B cell (primary cell): ENCODE data around the gene CLCN1. TPM values are rescaled to one million over a fixed set of nuclear protein-coding genes. Genes with fewer than 3 reads are reported as not detected.

Source experiments
- ATAC-seq: fragments of 200-7000 bp; cut with Tn5 transposase; one replicate; pipeline ENCODE4 v1.10.0; 2021; ENCODE audit warnings: low read depth, mild to moderate bottlenecking, moderate number of reproducible peaks, moderate library complexity
- CTCF ChIA-PET: fragments of 350-600 bp; sonication (Branson Sonifier 250); formaldehyde crosslinking; loops from one replicate; lab custom pipeline; 2021; ENCODE audit warnings: antibody characterized with exemption, inconsistent platforms; lab: Charles Lee
- POLR2A ChIA-PET: fragments of 350-600 bp; sonication (Branson Sonifier 250); formaldehyde crosslinking; loops from one replicate; lab custom pipeline; 2021; ENCODE audit warnings: antibody characterized with exemption; lab: Charles Lee
- DNase-seq: peaks from one replicate; pipeline ENCODE4 v3.0.0; 2013
- H2AFZ ChIP-seq: 2 replicates; pipeline ENCODE4 v1.6.1; 2012; ENCODE audit warnings: mild to moderate bottlenecking, low read depth, low read length; ENCODE audit not compliant: insufficient read depth, poor library complexity, severe bottlenecking
- H3K27ac ChIP-seq, 2 donors: 1 replicate in 1 of 2; 2 replicates in 1 of 2; pipeline ENCODE4 v1.5.1; 2012 to 2013; ENCODE audit warnings: low read length in 2 of 2, mild to moderate bottlenecking in 2 of 2, moderate library complexity in 1 of 2
- H3K27me3 ChIP-seq, 4 experiments: fragments of 200-600 bp in 1 of 4; sonication (generic) in 1 of 4; replicated peaks in 1 of 4; 1 replicate in 2 of 4; 2 replicates in 2 of 4; pipeline versions ENCODE4 v1.6.1 to v1.7.0; 2013 to 2016; ENCODE audit warnings: low read length in 3 of 4, mild to moderate bottlenecking in 2 of 4, mixed read lengths in 1 of 4, moderate library complexity in 1 of 4; ENCODE audit not compliant: insufficient read depth in 4 of 4, control insufficient read depth in 3 of 4; ENCODE audit errors: control extremely low read depth in 1 of 4
- H3K36me3 ChIP-seq, 2 experiments: replicated peaks in 1 of 2; 1 replicate in 1 of 2; 2 replicates in 1 of 2; pipeline versions ENCODE4 v1.6.1 to v1.7.1; 2013; ENCODE audit warnings: low read length in 1 of 2; ENCODE audit not compliant: insufficient read depth in 2 of 2, control insufficient read depth in 1 of 2; ENCODE audit errors: control extremely low read depth in 1 of 2, extremely low read depth in 1 of 2
- H3K4me1 ChIP-seq, 2 donors: fragments of 200-600 bp in 1 of 2; sonication (generic) in 1 of 2; 1 replicate in 1 of 2; 2 replicates in 1 of 2; pipeline versions ENCODE4 v1.5.1 to v1.6.1; 2013 to 2017; ENCODE audit warnings: low read length in 2 of 2; ENCODE audit not compliant: control insufficient read depth in 2 of 2, insufficient read depth in 2 of 2
- H3K4me2 ChIP-seq: replicated peaks from 2 replicates; pipeline ENCODE3; 2012; ENCODE audit warnings: mild to moderate bottlenecking, low read depth, low read length; ENCODE audit not compliant: poor library complexity, severe bottlenecking
- H3K4me3 ChIP-seq, 5 experiments: fragments of 200-600 bp in 1 of 5; sonication (generic) in 1 of 5; 1 replicate in 3 of 5; 2 replicates in 2 of 5; pipeline versions ENCODE4 v1.5.1 to v1.7.0; 2011 to 2016; ENCODE audit warnings: low read length in 4 of 5, mild to moderate bottlenecking in 4 of 5, low read depth in 2 of 5, control low read depth in 1 of 5, moderate library complexity in 1 of 5; ENCODE audit not compliant: insufficient read depth in 1 of 5; ENCODE audit errors: control extremely low read depth in 1 of 5, extremely low read depth in 1 of 5
- H3K79me2 ChIP-seq: fragments of 200-600 bp; sonication (generic); one replicate; pipeline ENCODE4 v1.6.0; 2016; ENCODE audit warnings: low read length; ENCODE audit not compliant: control insufficient read depth, insufficient read depth
- H3K9ac ChIP-seq: fragments of 200-600 bp; sonication (generic); 2 replicates; pipeline ENCODE4 v1.6.1; 2017; ENCODE audit warnings: mild to moderate bottlenecking, low read length, moderate library complexity
- H3K9me3 ChIP-seq, 3 donors: one replicate each; pipeline versions ENCODE4 v1.6.1 to v1.7.1; 2013; ENCODE audit warnings: low read length in 2 of 3; ENCODE audit not compliant: control insufficient read depth in 2 of 3, insufficient read depth in 1 of 3; ENCODE audit errors: control extremely low read depth in 1 of 3
- H4K20me1 ChIP-seq: 2 replicates; pipeline ENCODE4 v1.6.0; 2012; ENCODE audit warnings: mild to moderate bottlenecking, low read length; ENCODE audit not compliant: insufficient read depth, control insufficient read depth, poor library complexity, severe bottlenecking
- H3K27ac Mint-ChIP-seq: one replicate; pipeline ENCODE4 v1.8.0; 2021; ENCODE audit warnings: mixed read lengths
- H3K27me3 Mint-ChIP-seq: one replicate; pipeline ENCODE4 v1.8.0; 2021; ENCODE audit warnings: mixed read lengths
- H3K4me1 Mint-ChIP-seq: one replicate; pipeline ENCODE4 v1.8.0; 2021; ENCODE audit warnings: mixed read lengths
- H3K4me3 Mint-ChIP-seq: one replicate; pipeline ENCODE4 v1.8.0; 2021; ENCODE audit warnings: mixed read lengths
- H3K9me3 Mint-ChIP-seq: one replicate; pipeline ENCODE4 v1.8.0; 2022; ENCODE audit warnings: mixed read lengths; ENCODE audit not compliant: insufficient read depth
- EZH2 ChIP-seq: IDR thresholded peaks from 2 replicates; pipeline ENCODE4 v1.6.1; 2012; ENCODE audit warnings: borderline replicate concordance, low read depth, mild to moderate bottlenecking, moderate library complexity, low read length; ENCODE audit not compliant: insufficient read depth, poor library complexity, severe bottlenecking
- whole genome bisulfite sequencing: methylation state at CpG from one replicate; pipeline ENCODE4 v1.1.5; 2013; ENCODE audit warnings: missing lambda C conversion rate; ENCODE audit not compliant: insufficient coverage; 5-methylcytosine and 5-hydroxymethylcytosine counted together
- intact Hi-C: fragments of 100-400 bp; cut with micrococcal nuclease; formaldehyde crosslinking; loops from one replicate; pipeline ENCODE4 v1.10.0; 2022
- polyA plus RNA-seq: library from polyadenylated mRNA; depleted of rRNA; stranded (reverse); fragments of >200 nt; gene quantifications from 2 replicates; pipeline ENCODE4 v1.2.3, GENCODE V29; 2012
- total RNA-seq, 2 donors: library from RNA; stranded (reverse); fragments of 120-200 nt in 1 of 2; gene quantifications; 1 replicate in 1 of 2; 2 replicates in 1 of 2; pipeline versions ENCODE4 v1.2.3 to v1.2.4, GENCODE V29; 2013 to 2022
- TF ChIP-seq, protein P1 (sequence below): fragments of 200-600 bp; IDR thresholded peaks from one replicate; pipeline ENCODE4 v1.8.0; 2022; ENCODE audit warnings: antibody characterized with exemption, mild to moderate bottlenecking

CLCN1 gene
- total and polyA plus RNA-seq, 2 donors (not counting 1 experiment from before 2014, with no cell fraction given) = not detected

DNA sequence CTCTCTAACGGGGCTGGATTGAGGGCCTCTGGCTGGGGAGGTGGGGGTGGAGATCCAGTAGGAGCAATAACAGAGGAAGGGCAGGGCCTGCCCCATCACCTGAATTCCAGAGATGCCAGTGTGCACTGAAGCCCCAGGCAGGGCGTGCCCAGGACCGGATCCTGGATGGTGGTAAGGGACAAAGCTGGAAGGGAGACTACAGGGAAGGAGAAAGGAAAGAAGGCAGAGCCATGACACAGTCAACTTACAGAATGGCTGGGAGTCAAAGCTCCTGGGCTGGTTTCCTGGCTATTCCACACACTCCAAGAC lies 30.5 kb upstream of the CLCN1 start:
- no peak overlapping the region for H2AFZ ChIP-seq
- 60% methylated on average over 1 of the region's 3 CpGs for WGBS
- intact Hi-C loops = loop anchor here (5.0 kb wide), 2 partner anchors 478 to 617 kb away; partner anchors contain the start of gene TCAF1
- no peaks in the 10 kb centered on the region for H3K36me3 ChIP-seq
- no peak overlapping the region for H3K27ac ChIP-seq
- H3K4me1 ChIP-seq = peaks cover 36 to 37% of the 10 kb centered on the region in 2 donors
- TF ChIP-seq, protein P1, sequence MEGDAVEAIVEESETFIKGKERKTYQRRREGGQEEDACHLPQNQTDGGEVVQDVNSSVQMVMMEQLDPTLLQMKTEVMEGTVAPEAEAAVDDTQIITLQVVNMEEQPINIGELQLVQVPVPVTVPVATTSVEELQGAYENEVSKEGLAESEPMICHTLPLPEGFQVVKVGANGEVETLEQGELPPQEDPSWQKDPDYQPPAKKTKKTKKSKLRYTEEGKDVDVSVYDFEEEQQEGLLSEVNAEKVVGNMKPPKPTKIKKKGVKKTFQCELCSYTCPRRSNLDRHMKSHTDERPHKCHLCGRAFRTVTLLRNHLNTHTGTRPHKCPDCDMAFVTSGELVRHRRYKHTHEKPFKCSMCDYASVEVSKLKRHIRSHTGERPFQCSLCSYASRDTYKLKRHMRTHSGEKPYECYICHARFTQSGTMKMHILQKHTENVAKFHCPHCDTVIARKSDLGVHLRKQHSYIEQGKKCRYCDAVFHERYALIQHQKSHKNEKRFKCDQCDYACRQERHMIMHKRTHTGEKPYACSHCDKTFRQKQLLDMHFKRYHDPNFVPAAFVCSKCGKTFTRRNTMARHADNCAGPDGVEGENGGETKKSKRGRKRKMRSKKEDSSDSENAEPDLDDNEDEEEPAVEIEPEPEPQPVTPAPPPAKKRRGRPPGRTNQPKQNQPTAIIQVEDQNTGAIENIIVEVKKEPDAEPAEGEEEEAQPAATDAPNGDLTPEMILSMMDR = no peak
- no peak for TF ChIP-seq EZH2
- H3K9ac ChIP-seq = no peak overlapping the region
- DNase-seq (no peak), ATAC-seq (no peak)
- H3K9me3 ChIP-seq = peaks cover 0 to 6% (median 0%) of the 10 kb centered on the region in 3 donors
- H3K9me3 Mint-ChIP-seq = no peaks in the 10 kb centered on the region
- H3K27ac Mint-ChIP-seq = peak overlapping the region; percentile 51
- no peaks in the 10 kb centered on the region for H3K27me3 Mint-ChIP-seq
- H3K4me2 ChIP-seq = no peak overlapping the region
- POLR2A ChIA-PET = interaction anchor here (0.7 kb wide), 1 partner anchor 398 kb away, joined by 4 read pairs; no protein-coding TSS in a partner anchor
- H3K4me3 ChIP-seq = no peak overlapping the region
- peaks cover 50% of the 10 kb centered on the region for H3K4me1 Mint-ChIP-seq
- CTCF ChIA-PET = interaction anchor here (1.1 kb wide), 1 partner anchor 45 kb away, joined by 5 read pairs; no protein-coding TSS in a partner anchor
- H3K4me3 Mint-ChIP-seq = no peak overlapping the region
- H4K20me1 ChIP-seq = peaks cover 22% of the 10 kb centered on the region
- H3K79me2 ChIP-seq = peaks cover 21% of the 10 kb centered on the region
- no peaks in the 10 kb centered on the region for H3K27me3 ChIP-seq

DNA sequence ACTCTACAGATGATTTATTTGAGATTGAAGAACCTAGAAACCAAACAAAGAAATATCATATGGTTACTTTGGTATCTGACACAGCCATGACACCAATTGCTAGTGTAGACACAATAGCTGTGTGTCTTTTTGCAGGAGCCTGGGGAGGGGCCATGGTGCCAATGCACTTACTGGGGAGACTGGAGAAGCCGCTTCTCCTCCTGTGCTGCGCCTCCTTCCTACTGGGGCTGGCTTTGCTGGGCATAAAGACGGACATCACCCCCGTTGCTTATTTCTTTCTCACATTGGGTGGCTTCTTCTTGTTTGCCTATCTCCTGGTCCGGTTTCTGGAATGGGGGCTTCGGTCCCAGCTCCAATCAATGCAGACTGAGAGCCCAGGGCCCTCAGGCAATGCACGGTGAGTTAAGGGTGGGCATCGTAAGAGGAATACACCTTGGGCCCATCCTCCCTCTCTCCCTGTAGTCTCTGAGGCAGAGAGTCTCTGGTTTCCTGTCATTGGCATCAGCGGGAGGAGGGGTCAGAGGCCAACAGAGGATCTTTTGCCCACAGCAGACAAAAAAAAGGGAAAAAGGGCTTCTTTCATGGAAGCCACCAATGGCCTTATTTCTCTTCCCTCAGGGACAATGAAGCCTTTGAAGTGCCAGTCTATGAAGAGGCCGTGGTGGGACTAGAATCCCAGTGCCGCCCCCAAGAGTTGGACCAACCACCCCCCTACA lies 29.9 kb upstream of the CLCN1 start:
- H3K4me1 ChIP-seq = peaks cover 41 to 42% of the 10 kb centered on the region in 2 donors
- intact Hi-C loops = loop anchor here (5.0 kb wide), 2 partner anchors 479 to 616 kb away; partner anchors contain the start of gene TCAF1
- Mint-ChIP-seq H3K9me3 (no peaks in the 10 kb centered on the region), H3K27ac (no peak overlapping the region), H3K27me3 (no peaks in the 10 kb centered on the region), H3K4me3 (no peak overlapping the region), H3K4me1 (peaks cover 51% of the 10 kb centered on the region)
- H3K36me3 ChIP-seq = peaks cover 0 to under 1% of the 10 kb centered on the region in 2 experiments
- peaks cover 28% of the 10 kb centered on the region for H4K20me1 ChIP-seq
- 100% methylated on average over 9 of the region's 11 CpGs for WGBS
- H3K9ac ChIP-seq = no peak overlapping the region
- no peak overlapping the region for H2AFZ ChIP-seq
- H3K27ac ChIP-seq = no peak overlapping the region
- no peaks in the 10 kb centered on the region for H3K27me3 ChIP-seq
- H3K4me3 ChIP-seq = no peak overlapping the region
- H3K9me3 ChIP-seq = peaks cover 0 to 6% (median 0%) of the 10 kb centered on the region in 3 donors
- no peak overlapping the region for H3K4me2 ChIP-seq
- no peak for ATAC-seq
- TF ChIP-seq, protein P1 = no peak
- peaks cover 27% of the 10 kb centered on the region for H3K79me2 ChIP-seq
- DNase-seq = no peak
- ChIA-PET POLR2A (interaction anchor here (0.7 to 1.4 kb wide), 2 partner anchors 96 to 398 kb away, joined by 4 to 5 read pairs; partner anchors contain the start of gene ZYX), CTCF (interaction anchor here (1.1 to 1.2 kb wide), 2 partner anchors 14 to 45 kb away, joined by 3 to 5 read pairs; no protein-coding TSS in a partner anchor)
